HG03558 (cell line): ENCODE measurements around the gene MAPKAP1.
"Not testable (repeated sequence)": the region's sequence is repeated elsewhere in the genome, so short reads cannot be mapped to it uniquely, and the experiment has no call there.

Experiments used
- ATAC-seq: cut with Tn5 transposase; IDR thresholded peaks from one replicate; pipeline ENCODE4 v1.9.1; 2021; ENCODE audit warnings: moderate number of reproducible peaks; ENCODE audit not compliant: unreplicated experiment; ENCODE audit errors: extremely low read depth

The MAPKAP1 gene

DNA sequence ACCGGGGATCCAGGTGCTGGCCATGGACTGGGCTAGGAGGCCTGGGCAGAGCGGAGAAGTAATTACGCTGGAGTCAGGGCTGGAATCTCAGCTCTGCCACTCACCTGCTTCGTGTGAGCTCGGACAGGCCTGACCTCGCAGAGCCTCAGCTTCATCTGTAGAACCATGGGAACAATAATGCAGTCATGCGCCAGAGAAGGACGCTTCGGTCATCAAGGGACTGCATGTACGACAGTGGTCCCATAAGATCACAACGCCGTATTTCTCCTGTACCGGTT lies 300.3 kb downstream of the MAPKAP1 start:
- ATAC-seq, result no peak

DNA sequence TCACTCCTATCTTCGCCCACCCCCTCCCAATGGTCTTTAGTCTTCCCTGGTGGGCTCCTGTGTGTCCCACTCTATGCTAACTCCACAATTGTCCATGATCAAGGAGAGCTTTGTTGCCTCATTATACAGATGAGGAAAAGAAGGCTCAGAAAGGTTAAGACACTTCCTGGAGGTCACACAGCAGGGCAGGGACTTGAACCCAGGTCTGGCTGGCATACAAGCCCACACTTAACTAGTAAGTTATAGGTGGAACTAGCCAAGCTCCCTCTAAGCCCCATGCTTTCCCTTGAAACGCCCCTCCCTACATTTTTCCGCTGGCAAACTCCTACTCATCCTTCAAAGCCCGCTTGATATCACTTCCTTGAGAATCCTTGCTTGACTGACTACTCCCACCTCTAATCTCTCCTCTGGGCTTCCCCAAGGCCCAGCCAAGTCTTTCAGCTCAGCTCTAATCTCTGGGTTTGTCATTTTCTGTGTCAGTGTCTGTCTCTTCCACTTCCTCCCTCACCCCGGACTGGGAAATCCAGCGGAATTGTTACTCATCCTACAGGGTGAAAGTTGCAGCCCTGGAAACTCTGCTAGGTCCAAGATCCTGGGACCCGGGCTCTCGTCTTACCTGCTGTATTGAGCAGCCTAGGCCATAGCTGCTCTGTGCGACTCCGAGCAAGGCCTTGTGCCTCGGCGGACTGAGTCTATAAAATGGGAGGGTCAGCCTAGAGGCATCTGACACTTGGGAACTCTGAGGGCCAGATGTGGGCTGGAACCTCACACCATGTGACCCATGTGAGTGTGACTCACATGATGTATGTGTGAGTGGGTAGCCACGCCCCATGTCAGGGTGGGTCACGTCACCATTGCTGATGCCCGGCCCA lies 300.8 kb downstream of the MAPKAP1 start:
- no peak for ATAC-seq

DNA sequence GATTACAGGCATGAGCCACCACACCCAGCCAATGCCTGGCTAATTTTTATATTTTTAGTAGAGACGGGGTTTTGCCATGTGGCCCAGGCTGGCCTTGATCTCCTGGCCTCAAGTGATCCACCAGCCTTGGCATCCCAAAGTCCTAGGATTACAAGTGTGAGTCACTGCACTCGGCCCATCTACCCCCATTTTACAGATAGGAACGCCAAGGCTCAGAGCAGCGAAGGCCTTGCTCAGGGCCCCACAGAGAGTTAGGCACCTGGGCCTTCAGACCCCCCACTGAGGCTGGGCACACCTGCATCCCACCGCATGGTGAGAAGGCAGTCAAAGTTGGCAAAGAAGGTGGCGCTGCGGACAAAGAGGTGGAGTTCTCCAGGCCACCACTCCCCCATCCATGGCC lies 302.3 kb downstream of the MAPKAP1 start:
- no peak for ATAC-seq

DNA sequence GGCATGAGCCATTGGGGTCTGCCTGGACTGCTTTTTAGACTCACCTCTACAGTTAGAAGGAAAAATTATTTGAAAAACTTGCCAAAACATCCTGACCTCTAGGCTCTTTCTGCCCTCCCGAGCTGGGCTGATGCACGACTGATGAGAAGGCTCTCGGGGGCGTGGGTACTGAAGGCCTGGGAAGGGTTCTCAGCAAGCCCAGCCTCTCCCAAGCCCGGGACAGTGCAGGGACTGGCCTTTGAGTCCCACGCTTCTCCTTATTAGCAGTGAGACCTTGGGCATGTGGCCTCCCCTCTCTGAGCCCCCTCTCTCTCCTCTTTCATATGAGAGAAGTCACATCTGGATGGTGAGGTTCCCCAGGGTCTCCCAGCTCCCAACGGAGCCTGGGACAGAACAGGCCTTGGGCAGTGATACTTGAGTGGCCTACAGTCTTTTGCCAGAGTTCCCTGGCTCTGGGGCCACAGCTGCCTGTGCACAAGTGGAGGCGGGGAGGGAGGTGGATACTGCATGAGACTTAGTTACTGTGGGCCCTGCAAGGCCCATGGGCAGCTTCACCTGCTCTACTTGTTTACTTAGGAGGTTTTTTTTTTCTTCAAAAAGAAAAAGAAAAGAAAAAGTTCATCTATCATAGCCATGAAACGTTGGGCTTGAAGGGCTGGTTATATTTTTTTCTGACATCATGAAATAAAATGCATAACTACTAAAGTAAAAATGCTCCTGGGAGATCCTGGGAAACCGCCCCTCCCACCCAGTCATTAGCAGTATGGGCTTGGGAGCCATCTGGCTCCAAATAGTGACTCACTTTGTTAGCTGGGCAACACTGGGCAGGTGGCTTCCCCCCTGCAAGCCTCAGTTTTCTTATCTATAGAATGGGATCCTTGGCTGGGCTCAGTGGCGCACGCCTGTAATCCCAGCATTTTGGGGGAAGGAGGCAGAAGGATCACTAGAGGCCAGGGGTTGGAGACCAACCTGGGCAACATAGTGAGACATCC lies 306.0 kb downstream of the MAPKAP1 start:
- no peak for ATAC-seq

DNA sequence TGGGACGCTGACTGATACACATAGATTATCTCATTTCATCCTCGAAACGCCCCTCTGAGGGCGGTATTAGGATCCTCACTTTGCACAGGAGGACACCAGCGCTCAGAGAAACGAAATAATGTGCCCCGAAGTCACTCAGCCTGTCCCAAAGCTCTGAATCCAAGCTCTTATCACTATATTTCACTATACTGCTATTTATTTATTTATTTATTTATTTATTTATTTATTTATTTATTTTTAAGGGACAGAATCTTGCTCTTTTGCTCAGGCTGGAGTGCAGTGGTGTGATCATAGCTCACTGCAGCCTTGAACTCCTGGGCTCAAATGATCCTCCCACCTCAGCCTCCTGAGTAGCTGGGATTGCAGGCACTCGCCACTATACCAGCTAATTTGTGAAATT lies 306.8 kb downstream of the MAPKAP1 start:
- ATAC-seq, result not testable (repeated sequence)

DNA sequence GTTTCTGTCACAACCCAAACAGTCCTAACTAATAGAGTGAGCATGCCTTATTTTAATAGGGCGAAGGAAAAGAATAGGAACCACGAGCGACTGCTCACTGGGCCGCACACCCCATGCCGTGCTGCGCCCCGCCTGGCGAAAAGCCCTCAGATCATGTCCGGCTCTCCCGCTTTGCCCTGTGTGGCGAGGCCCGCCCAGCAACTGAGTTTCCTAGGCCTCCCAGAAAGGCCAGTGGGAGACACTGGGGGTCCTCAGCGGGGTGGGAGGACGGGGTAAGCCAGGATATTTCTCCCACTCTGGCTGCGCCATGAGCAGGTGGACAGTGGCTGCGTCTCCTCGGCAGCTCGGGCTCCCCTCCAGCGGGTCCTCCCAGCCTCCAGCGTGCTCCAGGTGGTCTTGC lies 307.3 kb downstream of the MAPKAP1 start:
- ATAC-seq, result no peak

DNA sequence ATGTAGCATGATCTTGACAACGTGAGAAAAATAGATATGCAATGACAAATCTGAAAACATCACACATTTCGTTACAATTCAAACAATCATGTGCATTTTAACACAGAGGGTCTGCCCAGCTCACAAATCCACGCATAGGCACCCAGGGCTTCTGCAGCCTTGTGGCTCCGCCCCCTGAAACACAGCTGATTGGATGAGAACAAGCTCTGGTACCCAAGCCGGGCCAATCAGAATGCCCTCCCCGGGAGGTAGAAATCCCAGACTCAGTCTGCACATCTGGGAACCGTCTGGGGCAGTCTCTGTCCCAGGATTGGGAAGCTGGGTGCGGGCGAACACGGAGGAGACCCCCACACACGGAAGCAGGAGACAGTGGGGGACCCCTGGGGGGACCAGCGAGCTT lies 307.8 kb downstream of the MAPKAP1 start:
- ATAC-seq, result no peak

DNA sequence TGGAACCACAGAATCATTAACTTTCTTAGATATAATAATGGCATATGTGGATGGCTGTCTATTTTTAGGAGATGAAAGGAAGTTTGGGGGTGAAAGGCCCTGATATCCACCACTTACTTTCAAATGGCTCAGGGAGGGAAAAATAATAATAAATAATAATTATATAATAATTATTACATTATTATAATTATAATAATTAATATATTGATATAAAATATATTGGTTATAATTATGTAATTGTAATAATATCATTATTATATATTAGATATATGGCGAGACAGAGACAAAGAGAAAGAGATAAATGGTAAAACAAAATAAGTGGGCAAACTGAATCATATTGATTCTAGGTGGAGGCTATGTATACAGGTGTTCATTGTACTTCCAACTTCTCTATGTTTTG lies 308.8 kb downstream of the MAPKAP1 start:
- no peak for ATAC-seq

DNA sequence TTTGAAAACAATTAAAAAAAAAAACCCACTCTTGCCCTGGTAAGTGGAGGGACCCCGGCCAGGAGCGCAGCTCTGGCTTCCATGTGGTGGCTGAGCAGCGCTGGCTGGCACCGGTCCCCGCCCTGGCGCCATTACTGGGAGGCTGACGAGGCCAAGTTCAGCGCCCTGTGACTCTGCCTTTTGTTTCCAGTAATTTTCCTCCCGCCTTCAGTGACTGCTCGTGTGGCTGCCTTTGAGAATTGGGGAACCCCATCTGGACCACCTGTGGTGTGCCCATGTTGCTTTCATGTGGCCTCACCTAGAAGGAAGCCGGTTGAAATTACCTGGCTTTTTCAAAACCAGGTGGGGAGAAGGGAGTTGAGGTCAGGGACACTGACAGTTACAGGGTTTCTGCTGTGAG lies 309.3 kb downstream of the MAPKAP1 start:
- ATAC-seq, result no peak

DNA sequence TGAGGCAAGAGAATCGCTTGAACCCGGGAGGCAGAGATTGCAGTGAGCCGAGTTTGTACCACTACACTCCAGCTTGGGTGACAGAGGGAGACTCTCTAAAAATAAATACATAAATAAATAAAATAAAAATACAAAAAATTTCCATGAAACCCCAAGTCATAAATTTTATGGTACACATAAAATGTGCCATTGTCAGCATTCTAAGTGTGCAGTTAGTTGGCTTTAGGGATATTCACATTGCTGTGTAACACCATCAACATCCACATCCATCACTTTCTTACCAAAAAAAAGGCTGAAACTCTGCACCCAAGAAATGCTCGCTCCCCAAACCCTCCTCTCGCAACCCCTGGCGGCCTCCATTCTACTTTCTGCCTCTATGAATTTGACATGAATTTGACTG lies 310.2 kb downstream of the MAPKAP1 start:
- no peak for ATAC-seq

DNA sequence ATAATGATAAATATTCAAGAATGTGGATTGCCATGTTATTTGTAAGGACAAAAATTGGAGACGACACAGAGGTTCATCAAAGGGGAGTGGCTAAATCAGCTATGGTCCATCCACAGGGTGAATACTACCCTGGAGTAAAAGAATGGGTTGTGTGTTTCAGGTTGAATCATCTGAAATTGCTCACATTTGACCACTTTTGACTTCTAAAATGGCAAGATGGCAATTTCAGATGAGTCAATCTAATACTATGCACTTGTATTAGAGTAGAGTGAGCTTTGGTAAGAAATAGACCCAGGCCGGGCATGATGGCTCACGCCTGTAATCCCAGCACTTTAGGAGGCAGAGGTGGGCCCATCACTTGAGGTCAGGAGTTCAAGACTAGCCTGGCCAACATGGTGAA lies 313.6 kb downstream of the MAPKAP1 start:
- ATAC-seq, result no peak

DNA sequence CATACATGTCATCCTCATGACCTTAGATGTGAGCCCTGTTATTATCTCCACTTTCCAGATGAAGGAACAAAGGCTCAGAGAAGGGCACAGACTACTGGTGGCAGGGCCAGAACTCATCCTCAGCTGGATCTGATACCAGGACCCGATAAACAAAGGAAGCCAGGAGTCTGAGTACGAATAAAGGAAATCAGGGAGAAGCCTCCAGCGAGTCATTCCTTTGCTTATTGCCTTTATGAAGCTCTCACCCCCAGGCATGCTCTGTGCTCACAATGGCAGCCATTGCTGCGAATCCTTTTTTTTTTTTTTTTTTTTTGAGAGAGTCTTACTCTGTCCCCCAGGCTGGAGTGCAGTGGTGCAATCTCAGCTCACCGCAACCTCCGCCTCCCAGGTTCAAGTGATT lies 315.3 kb downstream of the MAPKAP1 start:
- no peak for ATAC-seq

DNA sequence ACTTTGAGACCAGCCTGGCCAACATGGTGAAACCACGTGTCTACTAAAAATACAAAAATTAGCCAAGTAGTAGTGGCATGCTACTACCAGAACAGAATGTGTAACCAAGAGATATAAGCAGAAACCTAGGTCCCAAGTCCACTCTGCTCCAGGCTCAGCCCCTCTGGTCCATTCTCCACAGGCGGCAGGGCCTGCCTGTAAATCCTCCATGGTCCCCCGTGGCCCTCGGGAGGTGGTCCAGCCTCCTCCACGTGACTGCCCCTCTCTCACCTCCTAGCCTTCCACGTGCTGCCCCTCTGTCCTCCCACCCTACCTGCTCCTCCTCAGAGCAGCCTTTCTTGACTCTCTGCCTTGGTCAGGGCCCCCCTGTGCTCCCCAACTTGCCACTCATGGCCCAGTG lies 318.0 kb downstream of the MAPKAP1 start:
- no peak for ATAC-seq

DNA sequence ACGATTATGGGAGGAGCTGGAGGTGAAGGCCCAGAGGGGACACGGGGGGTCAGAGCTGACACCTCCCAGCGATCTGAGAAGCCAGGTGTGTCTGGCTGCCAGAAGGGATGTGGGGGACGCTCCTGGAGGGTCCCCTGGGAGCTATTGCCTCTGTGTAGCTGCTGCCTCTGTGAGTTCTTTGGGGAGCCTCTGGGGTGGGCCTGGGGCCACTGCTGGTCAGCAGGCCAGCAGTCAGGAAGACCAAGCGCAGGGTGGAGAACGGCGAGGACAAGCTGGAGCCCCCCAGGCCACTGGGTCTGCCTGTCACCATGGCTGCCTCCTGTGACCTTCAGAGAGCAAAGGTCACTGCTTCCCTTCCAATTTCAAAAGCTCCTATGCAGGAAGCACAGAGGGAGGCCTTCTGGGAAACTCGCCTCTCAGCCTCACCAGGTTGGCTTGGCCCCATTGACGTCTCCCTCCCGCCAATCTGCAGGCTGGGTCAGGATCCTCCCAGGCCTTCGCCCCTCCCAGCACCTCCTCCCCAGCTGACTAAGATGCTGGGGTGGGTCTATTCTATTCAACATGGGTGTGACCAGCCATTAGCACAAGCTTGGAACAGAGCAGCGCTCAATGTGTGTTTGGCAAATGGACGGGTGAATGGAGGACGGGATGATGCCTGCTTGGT lies 319.0 kb downstream of the MAPKAP1 start:
- no peak for ATAC-seq
